ENCODE data around the gene ADGRG1.
"Not testable (repeated sequence)": the region's sequence is repeated elsewhere in the genome, so short reads cannot be mapped to it uniquely, and the experiment has no call there.

Gene ADGRG1

GRCh38 chr16:57704905-57705852 lies 76.7 kb downstream of the ADGRG1 start:
- DNase-seq, result no peak

GRCh38 chr16:57706717-57707116 lies 78.3 kb downstream of the ADGRG1 start:
- DNase-seq, result no peak

- DNase-seq, result no peak
Observed at GRCh38 chr16:57707331-57707730, 78.9 kb downstream of the ADGRG1 start.

- no peak for DNase-seq
Observed at GRCh38 chr16:57708168-57708567, 79.7 kb downstream of the ADGRG1 start.

GRCh38 chr16:57709663-57710062 lies 81.2 kb downstream of the ADGRG1 start:
- DNase-seq, result no peak

- no peak for DNase-seq
Observed at GRCh38 chr16:57711346-57711745, 82.9 kb downstream of the ADGRG1 start.

GRCh38 chr16:57711993-57712392 lies 83.6 kb downstream of the ADGRG1 start:
- DNase-seq, result no peak

GRCh38 chr16:57712569-57712968 lies 84.1 kb downstream of the ADGRG1 start:
- DNase-seq, result not testable (repeated sequence)

GRCh38 chr16:57713596-57713995 lies 85.2 kb downstream of the ADGRG1 start:
- DNase-seq, result no peak

GRCh38 chr16:57714047-57714446 lies 85.6 kb downstream of the ADGRG1 start:
- DNase-seq, result no peak

Measured in activated CD4-positive, alpha-beta T cell treated with anti-CD3 and anti-CD28 coated beads, Interleukin-10, Interleukin-2, amounts not matched to agents 100 ng/mL and 50 ng/mL, durations not matched to agents 16 hours and 8 hours (primary cell).